HTERT RPE-1 (cell line): ENCODE results near the gene RNF17.

ENCODE experiments used
- in situ Hi-C: fragments of 300-500 bp; cut with MboI; formaldehyde crosslinking; loops from 4 replicates; pipeline ENCODE4 v1.14.3; 2020; ENCODE audit warnings: low sequenced_read_pairs

Gene RNF17

DNA sequence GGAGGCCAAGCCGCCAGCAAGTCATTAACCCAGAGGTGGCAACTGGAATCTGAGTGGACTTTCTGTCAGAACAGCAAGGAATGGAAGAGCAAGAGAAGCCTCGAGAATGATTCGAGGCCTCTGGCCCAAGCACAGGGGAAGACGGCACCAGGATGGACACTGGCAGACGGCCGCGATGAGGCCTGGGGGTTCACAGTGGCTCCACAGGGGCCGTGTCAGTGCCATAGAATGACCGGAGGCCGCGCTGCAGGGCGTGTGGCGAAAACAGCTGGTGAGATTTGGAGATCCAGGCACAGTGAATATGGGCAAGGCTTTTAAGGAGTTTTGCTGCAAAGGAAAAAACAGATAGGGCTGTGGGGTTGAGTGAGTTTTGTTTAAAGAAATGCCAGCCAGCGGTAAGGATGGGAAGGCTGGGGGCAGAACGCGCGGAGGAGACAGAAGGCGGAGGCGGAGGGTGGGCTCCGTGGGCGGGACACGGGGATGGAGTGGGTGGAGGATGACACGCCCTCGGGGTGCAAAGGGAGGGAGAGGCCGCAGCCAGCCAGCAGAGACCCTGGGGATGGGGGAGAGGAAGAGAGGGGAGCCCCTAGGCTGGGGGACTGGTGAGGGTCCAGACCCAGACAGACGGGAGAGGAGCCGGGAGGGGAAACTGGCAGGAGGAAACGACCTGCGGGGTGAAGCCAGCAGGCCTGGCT lies 130.5 kb downstream of the RNF17 start:
- in situ Hi-C loops = no loop called here

- in situ Hi-C loops = no loop called here
Measured at GRCh38 chr13:24894972-24895300, 131.0 kb downstream of the RNF17 start.

- in situ Hi-C loops = no loop called here
Measured at GRCh38 chr13:24896061-24896460, 132.1 kb downstream of the RNF17 start.

DNA sequence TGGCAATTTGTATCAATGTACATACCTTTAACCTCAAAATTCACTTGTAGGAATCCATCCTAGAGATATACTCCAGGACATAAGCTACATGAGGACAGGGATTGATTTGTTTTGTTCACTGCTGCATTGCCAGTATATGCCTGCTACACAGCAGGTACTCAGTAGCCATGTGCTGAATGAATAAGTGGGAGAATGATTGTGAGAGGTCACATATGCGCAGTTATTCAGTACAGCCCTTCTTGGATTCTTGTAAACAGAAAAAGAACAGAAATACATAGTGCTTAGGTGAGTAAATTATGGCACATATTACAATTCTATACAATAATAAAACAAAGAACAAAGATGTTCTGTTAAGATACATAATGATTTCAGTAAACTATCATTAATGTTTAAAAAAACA lies 133.3 kb downstream of the RNF17 start:
- in situ Hi-C loops = no loop called here

DNA sequence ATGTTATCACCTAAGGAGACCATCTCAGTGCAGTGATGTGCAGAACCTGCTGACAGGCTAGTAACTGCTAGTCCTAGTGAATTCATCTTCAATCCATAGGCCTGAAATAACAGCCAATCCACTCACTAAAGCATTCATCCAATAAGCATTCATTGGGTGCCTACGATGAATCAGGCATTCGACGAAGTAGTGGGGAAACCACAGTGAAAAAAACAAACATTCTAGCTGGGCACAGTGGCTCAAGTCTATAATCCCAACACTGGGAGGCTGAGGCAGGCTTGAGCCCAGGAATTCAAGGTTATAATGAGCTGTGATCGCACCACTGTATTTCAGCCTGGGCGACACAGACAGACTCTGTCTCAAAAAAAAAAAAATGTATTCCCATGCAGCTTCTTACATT lies 135.6 kb downstream of the RNF17 start:
- in situ Hi-C loops = no loop called here

DNA sequence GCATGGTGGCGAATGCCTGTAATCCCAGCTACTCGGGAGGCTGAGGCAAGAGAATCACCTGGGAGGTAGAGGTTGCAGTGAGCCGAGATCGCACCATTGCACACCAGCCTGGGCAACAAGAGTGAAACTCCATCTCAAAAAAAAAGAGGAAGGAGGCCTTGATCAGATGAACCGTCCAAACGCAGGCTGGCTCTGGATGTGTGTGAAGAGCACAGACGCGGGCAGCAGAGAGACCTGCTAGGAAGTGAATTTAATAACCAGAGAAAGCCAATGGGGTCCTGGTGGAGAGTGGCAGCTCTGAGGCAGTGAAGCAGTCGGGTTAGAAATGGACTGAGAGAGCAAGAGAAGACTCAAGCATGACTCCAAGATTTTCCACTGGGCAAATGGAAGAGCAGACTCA lies 136.5 kb downstream of the RNF17 start:
- in situ Hi-C loops = no loop called here

DNA sequence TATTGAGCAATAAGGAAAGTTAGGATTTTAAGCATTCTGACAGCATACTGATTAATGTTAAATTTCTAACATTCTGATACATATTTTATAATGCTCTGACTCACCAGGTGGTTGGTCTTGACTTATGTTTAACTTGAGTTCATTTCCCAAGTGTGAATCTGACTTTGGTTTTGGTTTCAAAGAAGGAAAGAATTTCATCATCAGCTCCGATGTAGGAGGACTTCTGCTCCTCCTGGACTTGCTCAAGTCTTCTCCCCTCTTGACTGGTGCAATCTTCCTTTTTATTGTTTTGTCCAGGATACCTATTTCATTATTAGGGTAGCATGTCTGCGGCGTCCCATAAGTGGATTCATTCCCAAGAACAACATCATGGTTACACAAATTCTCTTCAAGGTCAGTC lies 141.3 kb downstream of the RNF17 start:
- in situ Hi-C loops = no loop called here

- in situ Hi-C loops = no loop called here
Measured at GRCh38 chr13:24906268-24906667, 142.3 kb downstream of the RNF17 start.

DNA sequence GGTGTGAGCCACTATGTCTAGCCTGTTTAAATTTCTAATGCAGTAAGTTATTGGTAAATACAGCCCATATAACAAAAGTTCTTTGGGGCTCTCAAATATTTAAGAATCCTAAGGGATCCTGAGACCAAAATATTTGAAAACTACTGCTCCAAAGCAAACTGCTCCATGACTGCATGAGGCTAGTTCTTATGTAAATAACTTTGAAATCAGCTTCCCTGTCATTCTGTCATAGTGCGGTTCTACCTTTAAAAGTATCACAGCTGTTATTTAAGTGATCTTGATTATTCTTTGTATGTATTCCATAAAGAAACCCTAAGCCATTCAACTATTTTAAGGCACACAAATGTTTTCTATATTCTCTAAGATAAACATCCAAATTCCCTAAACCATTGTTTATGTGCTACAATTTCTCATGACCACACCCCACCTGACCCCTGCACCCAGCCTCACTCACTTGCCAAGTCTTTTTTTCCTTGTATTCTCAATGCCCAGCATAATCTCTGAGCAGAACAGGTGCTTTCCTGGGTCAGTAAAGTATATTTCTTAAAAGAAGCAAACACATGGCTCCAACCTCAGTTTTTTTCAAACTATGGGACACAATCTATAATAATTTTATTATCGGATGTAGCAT lies 146.6 kb downstream of the RNF17 start:
- in situ Hi-C loops = no loop called here

DNA sequence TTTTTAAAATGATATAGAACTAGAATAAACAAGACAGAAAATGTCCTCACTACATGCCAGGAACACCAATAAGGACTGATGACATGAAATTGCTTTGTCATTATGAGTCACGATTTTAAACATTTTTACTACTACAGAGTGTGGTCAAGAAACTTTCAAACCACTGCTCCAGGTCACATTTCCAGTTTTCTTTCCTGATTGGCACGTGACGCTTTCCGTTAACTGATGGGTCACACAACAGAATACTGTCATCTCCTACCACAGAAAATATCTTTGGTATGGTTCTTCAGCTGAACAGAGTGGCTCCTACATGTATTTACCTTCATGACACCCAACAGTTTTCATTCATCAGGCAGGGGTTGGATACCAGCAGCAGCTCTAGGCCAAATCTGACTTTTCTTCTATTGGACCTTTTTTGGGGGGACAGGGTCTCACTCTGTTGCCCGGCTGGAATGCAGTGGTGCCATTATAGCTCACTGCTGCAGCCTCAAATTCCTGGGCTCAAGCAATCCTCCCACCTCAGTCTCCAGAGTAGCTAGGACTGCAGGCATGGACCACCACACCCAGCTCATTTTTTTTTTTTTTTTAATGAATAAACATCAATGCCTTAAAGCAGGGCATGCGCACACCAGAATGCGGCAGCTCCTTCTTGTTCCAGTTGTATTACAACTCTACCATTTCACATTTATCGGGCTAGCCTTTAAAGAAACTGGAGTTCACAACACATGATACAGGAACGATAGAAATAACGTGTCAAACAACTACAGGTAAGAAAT lies 147.4 kb downstream of the RNF17 start:
- in situ Hi-C loops = no loop called here

DNA sequence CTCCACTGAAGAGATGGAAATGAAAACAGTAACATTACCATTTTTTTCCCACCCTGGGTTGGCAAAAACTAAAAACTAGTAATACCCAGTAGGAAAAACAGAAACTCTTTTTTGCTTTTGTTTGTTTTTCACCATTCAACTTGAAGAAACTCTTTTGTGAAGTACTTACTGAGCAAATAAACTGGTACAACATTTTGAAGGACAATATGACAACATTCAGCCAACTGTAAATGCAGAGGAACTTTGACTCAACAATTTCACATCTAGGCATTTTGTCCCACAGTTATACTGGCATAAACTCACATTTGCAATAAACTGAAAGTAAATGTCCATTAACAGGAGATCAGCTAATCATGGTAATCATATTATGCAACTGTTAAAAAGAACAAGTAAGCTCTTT lies 152.5 kb downstream of the RNF17 start:
- in situ Hi-C loops = no loop called here

DNA sequence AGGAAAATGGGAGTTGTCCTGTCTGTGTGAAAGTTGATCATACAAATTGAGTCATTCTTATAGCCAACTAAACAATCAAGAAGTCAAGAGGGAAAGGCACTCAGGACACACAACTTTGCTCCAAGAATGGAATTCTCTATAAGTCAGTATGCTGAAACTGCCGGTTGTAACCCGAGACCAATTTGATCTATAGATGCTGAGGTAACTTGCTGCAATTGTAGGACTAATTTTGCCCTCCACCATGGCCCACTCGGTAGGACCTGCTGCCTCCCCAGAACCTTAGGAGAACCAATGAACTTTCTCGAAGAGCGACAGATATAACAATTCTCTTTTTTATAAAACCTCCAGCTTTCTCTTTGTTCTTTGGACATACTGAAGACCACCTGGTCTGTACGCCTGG lies 157.0 kb downstream of the RNF17 start:
- in situ Hi-C loops = no loop called here

DNA sequence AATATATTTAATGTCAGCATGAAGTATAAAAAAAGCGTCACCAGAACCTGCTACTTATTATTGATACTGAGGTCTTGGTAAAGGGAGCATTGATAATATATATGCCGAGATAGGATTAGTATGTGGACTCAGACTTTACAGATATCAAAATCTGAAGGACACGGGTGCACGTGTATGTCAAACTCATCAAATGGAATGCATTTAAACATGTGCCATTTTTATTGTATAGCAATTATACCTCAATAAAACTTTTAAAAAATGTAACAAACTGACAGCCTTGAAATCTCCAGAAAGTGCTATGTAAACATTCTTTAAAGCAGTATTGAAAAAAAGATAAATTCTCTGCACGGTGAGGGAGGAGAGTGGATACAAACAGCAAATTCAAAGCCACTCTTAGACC lies 157.9 kb downstream of the RNF17 start:
- in situ Hi-C loops = no loop called here

DNA sequence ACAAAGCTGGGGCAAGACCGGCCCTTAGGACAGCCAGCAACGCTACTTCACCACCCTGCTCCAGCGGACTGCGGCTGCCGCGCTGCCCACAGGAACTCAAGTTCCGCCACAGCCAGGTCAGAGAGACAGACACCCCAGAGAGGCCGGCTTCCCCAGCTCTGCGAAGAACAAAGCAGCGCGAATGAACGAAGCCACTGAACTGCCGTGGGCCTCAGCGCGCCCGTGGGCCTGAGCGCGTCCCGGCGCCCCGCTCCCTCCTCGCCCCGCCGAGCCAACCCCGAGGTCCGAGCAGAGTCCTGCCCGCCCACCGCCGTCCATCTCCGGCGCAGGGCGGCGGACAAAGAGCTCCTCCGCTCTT lies 158.4 kb downstream of the RNF17 start:
- in situ Hi-C loops = no loop called here

DNA sequence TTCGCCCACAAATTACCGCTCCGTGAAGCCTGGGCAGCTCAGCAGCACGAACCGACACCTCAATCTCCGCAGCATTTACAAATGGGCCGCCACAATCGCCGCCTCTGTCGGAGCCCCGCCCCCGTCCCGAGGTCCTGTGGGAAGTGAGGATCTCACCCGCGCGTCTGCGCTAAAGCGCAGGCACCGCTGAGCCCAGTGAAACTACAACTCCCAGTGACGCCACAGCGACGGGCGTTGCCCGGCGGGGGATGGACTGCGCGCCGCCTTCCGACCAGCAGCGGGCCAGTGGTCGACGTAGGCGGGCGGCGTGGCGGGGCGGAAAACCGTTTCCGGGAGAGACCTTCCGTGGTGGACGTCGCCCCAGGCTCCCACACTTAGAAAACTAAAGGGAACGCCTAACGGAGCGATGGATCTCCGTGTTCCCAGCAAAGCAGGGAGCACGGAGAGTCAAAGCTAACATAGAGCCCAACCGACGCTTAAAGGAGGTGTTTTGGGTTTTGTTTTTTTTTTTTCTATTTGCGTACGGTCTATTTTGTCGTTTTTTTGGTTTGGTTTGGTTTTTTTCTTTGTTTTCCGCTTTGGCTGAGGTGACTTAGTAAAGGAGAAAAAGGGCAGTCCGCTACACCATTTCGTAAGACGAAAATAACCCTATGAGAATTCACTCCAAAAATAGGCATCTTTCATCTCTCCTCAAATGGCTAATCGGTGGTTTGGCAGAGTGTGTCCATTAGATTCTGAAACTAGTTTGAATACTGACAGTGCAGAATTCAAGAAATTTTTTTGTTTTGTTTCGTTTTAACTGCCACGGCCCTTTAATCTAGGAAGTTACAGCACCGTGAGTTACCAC lies 159.0 kb downstream of the RNF17 start:
- in situ Hi-C loops = no loop called here

GRCh38 chr13:24925318-24926231 lies 161.6 kb downstream of the RNF17 start:
- in situ Hi-C loops = no loop called here

GRCh38 chr13:24927810-24928404 lies 163.9 kb downstream of the RNF17 start:
- in situ Hi-C loops = no loop called here

- in situ Hi-C loops = no loop called here
Measured at GRCh38 chr13:24929196-24929595, 165.2 kb downstream of the RNF17 start.
